Mucosa of rectum (tissue), 2 donors: ENCODE measurements around the gene ARHGAP45.

ENCODE experiments used
- H3K27ac ChIP-seq, 2 donors: one replicate each; pipeline ENCODE4 v1.7.0; 2013; ENCODE audit warnings: inconsistent platforms in 2 of 2, low read depth in 2 of 2, low read length in 2 of 2
- H3K27me3 ChIP-seq, 2 donors: one replicate each; pipeline ENCODE4 v1.7.0; 2013; ENCODE audit warnings: low read length in 2 of 2; ENCODE audit not compliant: control insufficient read depth in 2 of 2, insufficient read depth in 2 of 2
- H3K36me3 ChIP-seq, 2 donors: one replicate each; pipeline ENCODE4 v1.7.0; 2013; ENCODE audit warnings: low read length in 2 of 2; ENCODE audit not compliant: control insufficient read depth in 2 of 2, insufficient read depth in 2 of 2
- H3K4me1 ChIP-seq, 2 donors: one replicate each; pipeline ENCODE4 v1.7.0; 2013; ENCODE audit warnings: low read length in 2 of 2, mild to moderate bottlenecking in 1 of 2; ENCODE audit not compliant: control insufficient read depth in 2 of 2, insufficient read depth in 2 of 2
- H3K4me3 ChIP-seq, 2 donors: one replicate each; pipeline ENCODE4 v1.7.0; 2013; ENCODE audit warnings: low read length in 2 of 2
- H3K9ac ChIP-seq, 2 donors: one replicate each; pipeline ENCODE4 v1.7.0; 2013; ENCODE audit warnings: low read length in 2 of 2, low read depth in 1 of 2, mild to moderate bottlenecking in 1 of 2
- H3K9me3 ChIP-seq, 2 donors: one replicate each; pipeline ENCODE4 v1.7.0; 2013; ENCODE audit warnings: low read length in 2 of 2; ENCODE audit not compliant: control insufficient read depth in 2 of 2
- donor health status: healthy.
- donor health status: Normal muscosa, but diverticular disease.

Gene ARHGAP45

GRCh38 chr19:1087813-1088415 lies 20.9 kb downstream of the ARHGAP45 start:
- H3K27ac ChIP-seq, result peak overlapping the region; percentile 37 to 68
- peaks cover 0 to 2% of the 10 kb centered on the region in 2 donors for H3K27me3 ChIP-seq
- peaks cover 29 to 42% of the 10 kb centered on the region in 2 donors for H3K36me3 ChIP-seq
- H3K9ac ChIP-seq, result no peak overlapping the region
- H3K9me3 ChIP-seq, result no peaks in the 10 kb centered on the region
- peaks cover 13 to 17% of the 10 kb centered on the region in 2 donors for H3K4me1 ChIP-seq
- H3K4me3 ChIP-seq, result no peak overlapping the region

DNA sequence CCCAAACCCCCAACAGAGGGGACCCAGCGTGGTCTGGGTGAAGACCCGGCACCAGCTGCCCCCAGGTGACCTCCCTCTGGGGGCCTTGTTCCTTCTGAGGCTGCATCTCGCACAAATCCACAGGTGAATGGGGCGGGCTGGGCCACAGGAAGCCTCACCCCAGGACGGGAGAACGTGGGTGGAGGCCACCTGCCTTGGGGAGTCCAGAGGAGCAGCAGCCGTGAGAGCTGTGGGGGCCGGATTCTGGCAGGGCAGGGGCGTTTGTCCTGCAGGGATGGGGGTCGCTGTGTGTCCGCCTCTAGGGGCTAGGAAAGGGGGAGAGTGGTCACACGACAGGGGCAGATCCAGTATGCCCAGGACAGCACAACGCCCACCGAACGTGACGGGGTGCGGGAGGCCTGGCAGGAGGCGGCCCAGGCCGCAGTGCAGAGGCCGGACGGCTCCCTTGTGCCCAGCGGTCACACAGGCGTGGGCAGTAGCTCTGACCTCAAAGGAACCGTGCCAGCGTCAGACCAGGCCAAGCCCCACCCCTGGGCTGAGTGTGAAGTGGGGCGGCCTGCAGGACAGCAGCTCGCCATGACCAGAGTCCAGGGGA lies 21.5 kb downstream of the ARHGAP45 start:
- Histone ChIP-seq H3K27ac (peak overlapping the region; percentile 37 to 68), H3K9me3 (no peaks in the 10 kb centered on the region)

DNA sequence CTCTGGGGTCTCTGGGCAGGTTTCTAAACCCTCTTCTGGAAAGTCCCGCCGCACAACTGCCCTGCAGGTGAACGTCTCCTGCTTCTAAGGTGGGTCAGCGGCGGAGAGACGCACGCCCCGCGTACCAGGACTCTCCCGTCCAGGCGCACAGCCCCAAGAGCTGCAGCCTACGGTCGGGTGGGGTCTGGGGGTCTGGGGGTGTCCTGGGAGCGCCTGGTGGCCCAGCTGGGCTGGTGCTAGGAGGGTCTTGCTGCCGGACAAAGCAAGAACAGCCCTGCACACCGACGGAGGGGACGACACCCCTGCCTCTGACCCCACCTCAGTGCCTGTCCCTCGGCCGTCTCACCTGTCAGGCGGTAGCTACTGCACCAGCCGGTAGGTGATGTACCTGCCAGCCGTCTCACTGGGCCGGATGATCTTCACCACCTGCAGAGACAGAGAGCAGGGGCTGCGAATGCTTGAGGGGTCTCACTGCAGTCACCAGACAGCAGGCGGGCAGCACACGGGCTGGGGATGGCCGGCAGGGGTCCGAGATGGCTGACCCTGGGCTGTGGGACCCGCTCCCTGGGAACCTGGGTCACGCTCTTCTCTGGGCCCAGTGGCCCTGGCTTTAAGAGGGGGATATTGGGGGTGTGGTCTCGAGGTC lies 22.3 kb downstream of the ARHGAP45 start:
- Histone ChIP-seq H3K27me3 (peaks cover 0 to under 1% of the 10 kb centered on the region in 2 donors), H3K4me1 (peaks cover 12 to 21% of the 10 kb centered on the region in 2 donors), H3K36me3 (peaks cover 28 to 43% of the 10 kb centered on the region in 2 donors), H3K9me3 (no peaks in the 10 kb centered on the region), H3K27ac (peak overlapping the region in 1 of 2 donors; percentile 68), H3K9ac (no peak overlapping the region), H3K4me3 (no peak overlapping the region)

More for the DNA sequence above, 21.5 kb downstream of the ARHGAP45 start:
- H3K36me3 ChIP-seq, result peaks cover 29 to 43% of the 10 kb centered on the region in 2 donors
- H3K4me1 ChIP-seq, result peaks cover 11 to 14% of the 10 kb centered on the region in 2 donors
- H3K4me3 ChIP-seq, result no peak overlapping the region
- no peak overlapping the region for H3K9ac ChIP-seq
- peaks cover 0 to 2% of the 10 kb centered on the region in 2 donors for H3K27me3 ChIP-seq

DNA sequence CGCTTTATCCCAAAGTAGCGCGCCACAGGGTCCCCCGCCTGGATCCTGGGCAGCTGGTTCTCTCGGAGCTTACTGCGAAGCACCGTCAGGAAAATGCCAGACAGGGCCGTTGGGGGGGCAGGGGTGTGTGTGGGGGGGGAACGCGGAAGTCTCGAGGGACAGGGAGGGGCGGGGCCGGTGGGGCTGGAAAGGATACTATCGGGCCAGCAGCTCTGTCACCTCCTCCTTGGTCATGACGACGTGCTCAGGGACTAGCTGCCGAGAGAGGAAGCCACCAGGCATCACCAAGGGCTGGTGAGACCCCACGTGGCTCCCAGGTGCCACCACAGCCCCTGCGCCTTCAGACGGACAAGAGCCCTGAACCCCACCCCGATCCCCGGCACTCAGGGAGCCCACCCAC lies 22.9 kb downstream of the ARHGAP45 start:
- Histone ChIP-seq H3K9ac (no peak overlapping the region), H3K9me3 (no peaks in the 10 kb centered on the region), H3K36me3 (peaks cover 26 to 40% of the 10 kb centered on the region in 2 donors), H3K4me1 (peaks cover 12 to 20% of the 10 kb centered on the region in 2 donors), H3K27ac (no peak overlapping the region), H3K4me3 (no peak overlapping the region), H3K27me3 (no peaks in the 10 kb centered on the region)

DNA sequence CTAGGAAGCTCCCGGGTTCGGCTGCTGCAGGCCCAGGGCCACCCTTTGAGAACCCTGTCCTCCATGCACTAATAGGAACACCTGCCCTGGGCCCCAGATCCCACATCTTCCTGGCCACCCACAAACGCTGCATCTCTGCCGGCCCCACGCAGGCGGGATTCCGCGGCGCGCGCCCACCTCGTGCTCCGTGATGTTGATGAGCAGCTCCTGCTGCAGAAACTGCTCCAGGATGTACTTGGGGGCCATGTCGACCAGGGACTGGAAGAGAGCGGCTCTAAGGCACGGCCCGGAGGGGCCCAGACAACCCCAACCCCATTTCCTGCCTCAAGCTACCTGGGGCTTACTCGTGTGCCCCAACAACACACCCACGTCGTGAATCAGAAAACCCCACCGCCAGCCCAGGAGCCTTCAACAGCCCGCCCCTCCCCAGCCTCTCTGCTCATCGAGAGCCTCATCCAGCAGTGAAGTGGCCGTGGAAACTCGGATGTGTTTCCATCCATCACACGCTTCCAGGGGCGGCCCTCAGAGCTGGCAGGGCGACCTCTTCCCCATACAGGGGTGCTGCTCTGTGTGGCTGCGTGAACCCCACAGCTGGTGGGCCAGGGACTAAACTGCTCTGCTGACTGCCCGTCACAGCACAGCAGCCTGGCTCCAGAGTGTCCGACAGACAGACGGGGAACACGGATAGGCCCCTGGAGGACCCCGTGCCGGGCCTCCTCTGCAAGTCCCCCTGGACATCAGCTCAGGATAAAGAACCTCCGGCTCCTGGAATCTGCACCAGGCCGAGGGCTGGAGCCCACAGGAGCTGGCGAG lies 24.0 kb downstream of the ARHGAP45 start:
- Histone ChIP-seq H3K36me3 (peaks cover 18 to 32% of the 10 kb centered on the region in 2 donors), H3K9ac (no peak overlapping the region), H3K4me1 (peaks cover 12 to 24% of the 10 kb centered on the region in 2 donors)

GRCh38 chr19:1091544-1092175 lies 24.7 kb downstream of the ARHGAP45 start:
- no peak overlapping the region for H3K4me3 ChIP-seq
- H3K9me3 ChIP-seq, result no peaks in the 10 kb centered on the region
- no peak overlapping the region for H3K27ac ChIP-seq
- no peak overlapping the region for H3K9ac ChIP-seq
- H3K4me1 ChIP-seq, result peaks cover 12 to 24% of the 10 kb centered on the region in 2 donors
- no peaks in the 10 kb centered on the region for H3K27me3 ChIP-seq
- H3K36me3 ChIP-seq, result peaks cover 13 to 30% of the 10 kb centered on the region in 2 donors

More for the DNA sequence above, 24.0 kb downstream of the ARHGAP45 start:
- Histone ChIP-seq H3K9me3 (no peaks in the 10 kb centered on the region), H3K27me3 (no peaks in the 10 kb centered on the region), H3K4me3 (no peak overlapping the region), H3K27ac (no peak overlapping the region)

DNA sequence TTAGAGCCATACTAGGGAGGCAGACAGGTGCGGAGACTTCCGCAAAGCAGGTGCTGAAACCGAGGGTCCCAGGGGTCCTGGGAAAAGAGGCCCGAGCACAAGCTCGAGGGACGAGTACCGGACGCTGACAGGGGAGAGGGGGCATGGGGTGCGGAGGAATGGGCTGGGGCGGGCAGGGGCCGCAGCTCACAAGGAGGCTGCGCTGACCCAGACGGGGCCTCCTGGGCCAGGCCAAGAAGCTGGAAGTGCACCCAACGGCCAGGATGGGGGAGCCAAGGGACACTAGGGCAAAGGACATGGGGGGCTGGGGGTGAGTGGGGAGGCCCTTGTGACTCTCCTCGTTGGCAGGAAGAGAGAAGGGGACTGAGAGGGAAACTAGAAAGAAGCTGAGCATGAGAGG lies 26.4 kb downstream of the ARHGAP45 start:
- no peaks in the 10 kb centered on the region for H3K27me3 ChIP-seq
- H3K9me3 ChIP-seq, result no peaks in the 10 kb centered on the region
- H3K4me1 ChIP-seq, result peaks cover 16 to 24% of the 10 kb centered on the region in 2 donors
- H3K36me3 ChIP-seq, result peaks cover 13 to 18% of the 10 kb centered on the region in 2 donors
- no peak overlapping the region for H3K9ac ChIP-seq
- no peak overlapping the region for H3K4me3 ChIP-seq
- no peak overlapping the region for H3K27ac ChIP-seq

GRCh38 chr19:1093811-1094553 lies 27.0 kb downstream of the ARHGAP45 start:
- H3K9ac ChIP-seq, result peak overlapping the region; percentile 80 to 90
- H3K36me3 ChIP-seq, result peaks cover 13 to 15% of the 10 kb centered on the region in 2 donors
- peak overlapping the region; percentile 73 to 93 for H3K4me3 ChIP-seq
- no peak overlapping the region for H3K27ac ChIP-seq
- H3K4me1 ChIP-seq, result peaks cover 21 to 26% of the 10 kb centered on the region in 2 donors
- H3K9me3 ChIP-seq, result no peaks in the 10 kb centered on the region
- no peaks in the 10 kb centered on the region for H3K27me3 ChIP-seq

GRCh38 chr19:1094655-1094977 lies 27.6 kb downstream of the ARHGAP45 start:
- Histone ChIP-seq H3K27ac (peak overlapping the region in 1 of 2 donors; percentile 52), H3K4me3 (peak overlapping the region; percentile 73 to 93), H3K4me1 (peaks cover 22 to 25% of the 10 kb centered on the region in 2 donors)

More at GRCh38 chr19:1094655-1094977, 27.6 kb downstream of the ARHGAP45 start:
- Histone ChIP-seq H3K9ac (peak overlapping the region; percentile 80 to 90), H3K36me3 (peaks cover 9 to 15% of the 10 kb centered on the region in 2 donors), H3K27me3 (no peaks in the 10 kb centered on the region), H3K9me3 (no peaks in the 10 kb centered on the region)
